A549 (cell line): Measurements from ENCODE around the gene AUTS2. TPM values are rescaled to one million over a fixed set of nuclear protein-coding genes. Genes with fewer than 3 reads are reported as not detected.

Experiments used
- ATAC-seq, 2 experiments: fragments of 200-7000 bp in 1 of 2; fragments of >200 bp in 1 of 2; cut with Nextera tagmentation in 1 of 2; cut with Tn5 transposase in 1 of 2; 3 replicates each; pipeline versions ENCODE4 v1.8.0 to v1.9.1; 2018 to 2020; ENCODE audit warnings: mild to moderate bottlenecking in 1 of 2, moderate library complexity in 1 of 2
- CTCF ChIA-PET: fragments of 300-600 bp; sonication (Branson Sonifier 250); formaldehyde crosslinking; extraction: SDS; loops from one replicate; lab custom pipeline; 2021; ENCODE audit warnings: antibody characterized with exemption, inconsistent platforms; lab: Yijun Ruan, JAX
- POLR2A ChIA-PET: fragments of 350-600 bp; formaldehyde crosslinking; extraction: SDS; loops from one replicate; lab custom pipeline; 2021; ENCODE audit warnings: antibody characterized with exemption, inconsistent platforms; lab: Yijun Ruan, JAX
- DNase-seq, 2 experiments: peaks; one replicate each; pipeline versions ENCODE4 v3.0.0 to v3.0.0-alpha.2; 2011 to 2016; ENCODE audit warnings: low read depth in 1 of 2, low spot score in 1 of 2
- FAIRE-seq: peaks from 2 replicates; lab custom pipeline; 2011; peaks lifted over from hg19 to GRCh38; lab: Jason Lieb, UNC
- H3K27ac ChIP-seq, 2 experiments: fragments of >200 bp; sonication (Bioruptor Twin); formaldehyde crosslinking; 3 replicates each; pipeline ENCODE4 v1.5.1; 2016 to 2017
- H3K4me1 ChIP-seq: fragments of >200 bp; sonication (Bioruptor Twin); formaldehyde crosslinking; 3 replicates; pipeline ENCODE4 v1.6.1; 2016
- H3K4me2 ChIP-seq: fragments of >200 bp; sonication (Bioruptor Twin); formaldehyde crosslinking; 3 replicates; pipeline ENCODE4 v1.6.1; 2016
- H3K4me3 ChIP-seq: fragments of >200 bp; sonication (Bioruptor Twin); formaldehyde crosslinking; 3 replicates; pipeline ENCODE4 v1.5.1; 2016
- H3K9me3 ChIP-seq: fragments of >200 bp; sonication (Bioruptor Twin); formaldehyde crosslinking; 3 replicates; pipeline ENCODE4 v1.6.1; 2016
- ATOH8 ChIP-seq: fragments of 250-450 bp; sonication (Bioruptor Pico); IDR thresholded peaks from 2 replicates; pipeline ENCODE4 v1.5.0; 2020; ENCODE audit warnings: low read depth, mild to moderate bottlenecking, moderate library complexity
- BCL3 ChIP-seq: fragments of >200 bp; sonication (Bioruptor Twin); formaldehyde crosslinking; IDR thresholded peaks from 3 replicates; pipeline ENCODE4 v1.6.1; 2016
- BHLHE40 ChIP-seq: IDR thresholded peaks from 2 replicates; pipeline ENCODE4 v1.6.1; 2012; ENCODE audit warnings: low read depth, low read length, inconsistent platforms
- CBX2 ChIP-seq: fragments of 200-600 bp; sonication (generic); IDR thresholded peaks from 2 replicates; pipeline ENCODE4 v1.6.1; 2016; ENCODE audit warnings: low read depth, mild to moderate bottlenecking, borderline replicate concordance
- CEBPB ChIP-seq, 2 experiments: fragments of >200 bp in 1 of 2; sonication (Bioruptor Twin) in 1 of 2; formaldehyde crosslinking in 1 of 2; IDR thresholded peaks; 2 replicates each; pipeline ENCODE4 v1.6.1; 2012 to 2016
- CHD2 ChIP-seq: fragments of 150-350 bp; IDR thresholded peaks from 2 replicates; pipeline ENCODE4 v1.6.1; 2014; ENCODE audit warnings: low read length; ENCODE audit not compliant: partially characterized antibody
- CHD4 ChIP-seq: fragments of 200-600 bp; sonication (generic); IDR thresholded peaks from 2 replicates; pipeline ENCODE4 v1.6.1; 2016; ENCODE audit warnings: antibody characterized with exemption, mild to moderate bottlenecking, borderline replicate concordance
- E2F6 ChIP-seq: IDR thresholded peaks from 2 replicates; pipeline ENCODE4 v1.6.1; 2012; ENCODE audit warnings: low read depth, borderline replicate concordance
- EHF ChIP-seq: fragments of 250-450 bp; sonication (Bioruptor Pico); IDR thresholded peaks from 2 replicates; pipeline ENCODE4 v1.5.0; 2020; ENCODE audit warnings: mild to moderate bottlenecking
- ELK1 ChIP-seq: fragments of 150-350 bp; IDR thresholded peaks from 2 replicates; pipeline ENCODE4 v1.6.1; 2014; ENCODE audit warnings: low read depth, mild to moderate bottlenecking, low read length
- FOSL2 ChIP-seq, 2 experiments: fragments of 450-650 bp in 1 of 2; fragments of >200 bp in 1 of 2; sonication (Bioruptor Twin) in 1 of 2; formaldehyde crosslinking; IDR thresholded peaks; 2 replicates each; pipeline versions ENCODE4 v1.5.0 to v1.6.1; 2016 to 2020; ENCODE audit warnings: mild to moderate bottlenecking in 1 of 2, moderate library complexity in 1 of 2
- FOXS1 ChIP-seq: fragments of 250-450 bp; sonication (Bioruptor Pico); IDR thresholded peaks from 2 replicates; pipeline ENCODE4 v1.5.0; 2020; ENCODE audit warnings: mild to moderate bottlenecking, moderate library complexity
- GATA3 ChIP-seq: IDR thresholded peaks from 2 replicates; pipeline ENCODE4 v1.6.1; 2012; ENCODE audit warnings: borderline replicate concordance
- HES2 ChIP-seq: fragments of >200 bp; sonication (Bioruptor Twin); formaldehyde crosslinking; IDR thresholded peaks from 2 replicates; pipeline ENCODE4 v1.6.1; 2016
- MAZ ChIP-seq: fragments of 150-350 bp; IDR thresholded peaks from 2 replicates; pipeline ENCODE4 v1.6.1; 2014; ENCODE audit warnings: antibody characterized with exemption, low read depth, low read length, borderline replicate concordance
- MYC ChIP-seq: IDR thresholded peaks from 2 replicates; pipeline ENCODE4 v1.6.1; 2012; ENCODE audit warnings: mild to moderate bottlenecking, inconsistent platforms, low read length, improper control_type of control experiment, borderline replicate concordance
- NFE2L2 ChIP-seq: fragments of 150-350 bp; conservative IDR thresholded peaks from 2 replicates; pipeline ENCODE4 v1.6.1; 2014; ENCODE audit warnings: low read length
- RAD21 ChIP-seq, 2 experiments: fragments of >200 bp in 1 of 2; sonication (Bioruptor Twin) in 1 of 2; formaldehyde crosslinking in 1 of 2; IDR thresholded peaks in 1 of 2; conservative IDR thresholded peaks in 1 of 2; 2 replicates in 1 of 2; 3 replicates in 1 of 2; pipeline ENCODE4 v1.6.1; 2012 to 2018; ENCODE audit warnings: inconsistent platforms in 1 of 2
- RFX5 ChIP-seq: fragments of 450-650 bp; IDR thresholded peaks from 2 replicates; pipeline ENCODE4 v1.7.1; 2014; ENCODE audit warnings: antibody characterized with exemption, mild to moderate bottlenecking, moderate library complexity
- SMC3 ChIP-seq: fragments of >200 bp; sonication (Bioruptor Twin); formaldehyde crosslinking; IDR thresholded peaks from 3 replicates; pipeline ENCODE4 v1.6.1; 2018; ENCODE audit warnings: inconsistent platforms
- SREBF2 ChIP-seq: fragments of 450-650 bp; IDR thresholded peaks from 2 replicates; pipeline ENCODE4 v1.6.1; 2014; ENCODE audit warnings: mild to moderate bottlenecking, moderate library complexity
- WGBS: methylation state at CpG from one replicate; pipeline ENCODE4 v1.1.6; 2017; ENCODE audit errors: missing lambda C conversion rate; 5-methylcytosine and 5-hydroxymethylcytosine counted together
- polyA plus RNA-seq, 4 experiments: library from polyadenylated mRNA; depleted of rRNA in 3 of 4; stranded (reverse); fragments of >200 nt; fragmentation: RNase III in 1 of 4; extraction: RNeasy Plus Mini Kit Qiagen cat#74134 plus additional on column Dnase treatment in 1 of 4; gene quantifications; 2 replicates in 3 of 4; 3 replicates in 1 of 4; pipeline ENCODE4 v1.2.3, GENCODE V29; 2011 to 2017

The AUTS2 gene
- polyA plus RNA-seq, 2 of the 4 experiments (the other 2 are of a cell fraction): 1.6 to 3.6 TPM

GRCh38 chr7:70321016-70321590, 722.8 kb downstream of the AUTS2 start:
- no peaks in the 10 kb centered on the region for H3K9me3 ChIP-seq
- ATAC-seq (no peak), FAIRE-seq (no peak), DNase-seq (no peak)
- ChIA-PET POLR2A (no interaction called here), CTCF (no interaction called here)
- WGBS: 51% methylated on average over 6 of the region's 6 CpGs
- peaks cover 34% of the 10 kb centered on the region for H3K4me1 ChIP-seq
- TF ChIP-seq MAZ: no peak
- no peak for TF ChIP-seq SREBF2
- TF ChIP-seq HES2: no peak
- TF ChIP-seq CEBPB (IDR thresholded peaks at IDR 0.05): no peak
- no peak for TF ChIP-seq MYC
- TF ChIP-seq E2F6: no peak
- TF ChIP-seq BCL3: no peak
- TF ChIP-seq NFE2L2: no peak
- no peak for TF ChIP-seq SMC3
- no peak for TF ChIP-seq RFX5
- no peak for TF ChIP-seq RAD21 (conservative IDR thresholded peaks at IDR 0.05 in 1 of 2, IDR thresholded peaks at IDR 0.05 in 1 of 2)
- no peak for TF ChIP-seq CBX2
- no peak for TF ChIP-seq FOXS1
- TF ChIP-seq GATA3: no peak
- no peak for TF ChIP-seq ELK1
- H3K4me2 ChIP-seq: no peak overlapping the region
- H3K4me3 ChIP-seq: no peak overlapping the region
- no peak overlapping the region for H3K27ac ChIP-seq

GRCh38 chr7:70322856-70323255, 724.6 kb downstream of the AUTS2 start:
- TF ChIP-seq FOSL2 (IDR thresholded peaks at IDR 0.05) (no peak), FOSL2 (CRISPR knock-in tag; IDR thresholded peaks at IDR 0.05) (no peak), CHD2 (no peak), CHD4 (no peak), EHF (CRISPR knock-in tag) (no peak), BHLHE40 (no peak), ATOH8 (CRISPR knock-in tag) (no peak)
- Histone ChIP-seq H3K4me2 (no peak overlapping the region), H3K27ac (no peak overlapping the region), H3K4me1 (peaks cover 25% of the 10 kb centered on the region), H3K9me3 (no peaks in the 10 kb centered on the region), H3K4me3 (no peak overlapping the region)
- POLR2A ChIA-PET: no interaction called here
- 19% methylated on average over 1 of the region's 1 CpG for WGBS
- ATAC-seq (no peak), FAIRE-seq (no peak), DNase-seq (no peak)
- CTCF ChIA-PET: no interaction called here
